Nephron progenitor cell (in vitro differentiated cells): ENCODE data around the gene GRK5.
A peak's percentile ranks its signal among the peaks of the same experiment; 100 is the strongest.
"Not testable (repeated sequence)": the region's sequence is repeated elsewhere in the genome, so short reads cannot be mapped to it uniquely, and the experiment has no call there.

ENCODE experiments used
- DNase-seq: peaks from one replicate; pipeline ENCODE4 v3.0.0; 2021
- H3K27ac Mint-ChIP-seq: 2 replicates; pipeline ENCODE4 v1.8.0; 2021; ENCODE audit warnings: mild to moderate bottlenecking, moderate library complexity, mixed read lengths
- H3K27me3 Mint-ChIP-seq: 2 replicates; pipeline ENCODE4 v1.8.0; 2021; ENCODE audit warnings: mild to moderate bottlenecking, low read depth, mixed read lengths; ENCODE audit not compliant: poor library complexity
- H3K36me3 Mint-ChIP-seq: 2 replicates; pipeline ENCODE4 v1.8.0; 2021; ENCODE audit warnings: low read depth, mixed read lengths
- H3K4me1 Mint-ChIP-seq: 2 replicates; pipeline ENCODE4 v1.8.0; 2021; ENCODE audit warnings: mixed read lengths
- H3K4me3 Mint-ChIP-seq: 2 replicates; pipeline ENCODE4 v1.8.0; 2021; ENCODE audit warnings: mild to moderate bottlenecking, moderate library complexity, mixed read lengths
- H3K9me3 Mint-ChIP-seq: 2 replicates; pipeline ENCODE4 v1.8.0; 2021; ENCODE audit warnings: mild to moderate bottlenecking, moderate library complexity, mixed read lengths
- CTCF ChIP-seq: fragments of 200-600 bp; sonication (generic); IDR thresholded peaks from 2 replicates; pipeline ENCODE4 v1.5.0; 2021; ENCODE audit warnings: antibody characterized with exemption

The GRK5 gene

GRCh38 chr10:119238577-119238976, 31.2 kb downstream of the GRK5 start:
- peaks cover 94% of the 10 kb centered on the region for H3K4me1 Mint-ChIP-seq

GRCh38 chr10:119239015-119239414, 31.6 kb downstream of the GRK5 start:
- not testable (repeated sequence) for H3K36me3 Mint-ChIP-seq, H3K9me3 Mint-ChIP-seq, DNase-seq, H3K4me3 Mint-ChIP-seq, H3K27me3 Mint-ChIP-seq
- Mint-ChIP-seq H3K4me1 (peaks cover 94% of the 10 kb centered on the region), H3K27ac (peak overlapping the region; percentile 99)

More at GRCh38 chr10:119238577-119238976, 31.2 kb downstream of the GRK5 start:
- Mint-ChIP-seq H3K27ac (peak overlapping the region; percentile 99), H3K27me3 (no peaks in the 10 kb centered on the region), H3K36me3 (no peaks in the 10 kb centered on the region), H3K4me3 (peak overlapping the region; percentile 60), H3K9me3 (no peaks in the 10 kb centered on the region)
- peak; percentile 19 for DNase-seq
- no peak for TF ChIP-seq CTCF

- H3K27ac Mint-ChIP-seq, DNase-seq, H3K27me3 Mint-ChIP-seq, H3K4me3 Mint-ChIP-seq, H3K36me3 Mint-ChIP-seq, H3K9me3 Mint-ChIP-seq: not testable (repeated sequence)
- H3K4me1 Mint-ChIP-seq, result peaks cover 92% of the 10 kb centered on the region
These were observed 32.3 kb downstream of the GRK5 start for GRCh38 chr10:119239630-119240029.

- no peak overlapping the region for H3K4me3 Mint-ChIP-seq
- H3K27ac Mint-ChIP-seq, result peak overlapping the region; percentile 87
- H3K4me1 Mint-ChIP-seq, result peaks cover 86% of the 10 kb centered on the region
- no peak for TF ChIP-seq CTCF
- DNase-seq, result no peak
- H3K27me3 Mint-ChIP-seq, result no peaks in the 10 kb centered on the region
- peaks cover 4% of the 10 kb centered on the region for H3K36me3 Mint-ChIP-seq
- H3K9me3 Mint-ChIP-seq, result no peaks in the 10 kb centered on the region
These were observed 33.7 kb downstream of the GRK5 start for GRCh38 chr10:119241066-119241465.

- no peaks in the 10 kb centered on the region for H3K9me3 Mint-ChIP-seq
- no peak for TF ChIP-seq CTCF
- DNase-seq, result no peak
- peaks cover 4% of the 10 kb centered on the region for H3K36me3 Mint-ChIP-seq
- no peaks in the 10 kb centered on the region for H3K27me3 Mint-ChIP-seq
- peaks cover 86% of the 10 kb centered on the region for H3K4me1 Mint-ChIP-seq
- H3K27ac Mint-ChIP-seq, result peak overlapping the region; percentile 87
- peak overlapping the region; percentile 25 for H3K4me3 Mint-ChIP-seq
These were observed 34.8 kb downstream of the GRK5 start for GRCh38 chr10:119242186-119242585.

- H3K4me3 Mint-ChIP-seq, result peak overlapping the region; percentile 31
- H3K4me1 Mint-ChIP-seq, result peaks cover 86% of the 10 kb centered on the region
- DNase-seq, result no peak
- TF ChIP-seq CTCF, result no peak
- no peaks in the 10 kb centered on the region for H3K9me3 Mint-ChIP-seq
- peak overlapping the region; percentile 94 for H3K27ac Mint-ChIP-seq
- peaks cover 4% of the 10 kb centered on the region for H3K36me3 Mint-ChIP-seq
- H3K27me3 Mint-ChIP-seq, result no peaks in the 10 kb centered on the region
These were observed 36.1 kb downstream of the GRK5 start for GRCh38 chr10:119243488-119243887.

- Mint-ChIP-seq H3K27ac (peak overlapping the region; percentile 94), H3K27me3 (no peaks in the 10 kb centered on the region), H3K9me3 (no peaks in the 10 kb centered on the region), H3K4me3 (peak overlapping the region; percentile 31), H3K36me3 (peaks cover 4% of the 10 kb centered on the region), H3K4me1 (peaks cover 82% of the 10 kb centered on the region)
- no peak for DNase-seq
- TF ChIP-seq CTCF, result no peak
These were observed 36.6 kb downstream of the GRK5 start for GRCh38 chr10:119243967-119244366.
